Epithelial cell of esophagus (primary cell): ENCODE results near the gene VPS11.

Source experiments
- DNase-seq: peaks from one replicate; pipeline ENCODE4 v3.0.0; 2010; ENCODE audit warnings: low read depth
- H3K4me3 ChIP-seq: 2 replicates; pipeline ENCODE4 v1.5.1; 2011; ENCODE audit warnings: mild to moderate bottlenecking, low read length, control low read depth
- CTCF ChIP-seq: IDR thresholded peaks from 2 replicates; pipeline ENCODE4 v1.5.1; 2011; ENCODE audit warnings: low read depth, mild to moderate bottlenecking, low read length, control low read depth, inconsistent platforms; ENCODE audit not compliant: insufficient read depth; ENCODE audit errors: missing control alignments

VPS11 gene

GRCh38 chr11:119067371-119068222 is at the start of gene VPS11:
TSS of gene VPS11 (plus strand) at chr11:119067818. CDS start at chr11:119067824, 6 bp downstream.
- DNase-seq: peak; percentile 98

GRCh38 chr11:119018074-119018938 is 49.3 kb upstream of the VPS11 start, which contains the start of the genes RPS25 and TRAPPC4:
TSS of gene RPS25 (minus strand) at chr11:119018343. CDS start at chr11:119018284, 59 bp downstream.
TSS of gene TRAPPC4 (plus strand) at chr11:119018766. CDS start at chr11:119018796, 30 bp downstream.
- no peak for TF ChIP-seq CTCF
- DNase-seq: peak; percentile 98
- peak within 1 kb of the TSS; percentile 97 for H3K4me3 ChIP-seq

More at GRCh38 chr11:119067371-119068222, at the start of gene VPS11:
- H3K4me3 ChIP-seq: peak within 1 kb of the TSS; percentile 99
- no peak for TF ChIP-seq CTCF

GRCh38 chr11:119019996-119020395 is 47.6 kb upstream of the VPS11 start:
- H3K4me3 ChIP-seq: peak overlapping the region; percentile 97
- no peak for DNase-seq
- no peak for TF ChIP-seq CTCF

- no peak for TF ChIP-seq CTCF
- H3K4me3 ChIP-seq: no peak overlapping the region
- DNase-seq: no peak
These were observed 46.0 kb upstream of the VPS11 start for GRCh38 chr11:119021631-119022030.

- H3K4me3 ChIP-seq: no peak overlapping the region
- TF ChIP-seq CTCF: no peak
- no peak for DNase-seq
These were observed 43.9 kb upstream of the VPS11 start for GRCh38 chr11:119023741-119024140.

- no peak for TF ChIP-seq CTCF
- H3K4me3 ChIP-seq: no peak overlapping the region
- no peak for DNase-seq
These were observed 43.1 kb upstream of the VPS11 start for GRCh38 chr11:119024430-119025098.
